Hypothalamus (tissue), 51 donors: ENCODE results near the gene ZMYND11.

Experiments used
- DNase-seq, 51 donors: peaks; one replicate each; lab custom pipeline; 2025; lab: John Stamatoyannopoulos, UW

ZMYND11 gene

GRCh38 chr10:135132-135600 is at the start of gene ZMYND11:
Gene ZMYND11 (plus strand): TSS chr10:135455. CDS start chr10:180013, 44,558 bp downstream.
- peak in 42 of 51 donors; percentile 19 to 76 (median 55) for DNase-seq

GRCh38 chr10:86031-86430 is 49.2 kb upstream of the ZMYND11 start:
- no peak for DNase-seq

- no peak for DNase-seq
Observed at GRCh38 chr10:87177-88080, 47.8 kb upstream of the ZMYND11 start.

- DNase-seq = no peak
Observed at GRCh38 chr10:88253-88652, 47.0 kb upstream of the ZMYND11 start.

- no peak for DNase-seq
Observed at GRCh38 chr10:89248-89647, 46.0 kb upstream of the ZMYND11 start.

- DNase-seq = no peak
Observed at GRCh38 chr10:90161-90560, 45.1 kb upstream of the ZMYND11 start.

GRCh38 chr10:91313-91712 is 43.9 kb upstream of the ZMYND11 start:
- DNase-seq = no peak

GRCh38 chr10:92153-92552 is 43.1 kb upstream of the ZMYND11 start:
- DNase-seq = no peak

GRCh38 chr10:92846-93245 is 42.4 kb upstream of the ZMYND11 start:
- DNase-seq = no peak

- no peak for DNase-seq
Observed at GRCh38 chr10:94613-95012, 40.6 kb upstream of the ZMYND11 start.

- no peak for DNase-seq
Observed at GRCh38 chr10:95356-96115, 39.7 kb upstream of the ZMYND11 start.

GRCh38 chr10:96466-96865 is 38.8 kb upstream of the ZMYND11 start:
- no peak for DNase-seq

GRCh38 chr10:104416-104815 is 30.8 kb upstream of the ZMYND11 start:
- no peak for DNase-seq

GRCh38 chr10:104862-105565 is 30.2 kb upstream of the ZMYND11 start:
- DNase-seq = no peak

- no peak for DNase-seq
Observed at GRCh38 chr10:105806-106205, 29.4 kb upstream of the ZMYND11 start.

- DNase-seq = no peak
Observed at GRCh38 chr10:106740-107139, 28.5 kb upstream of the ZMYND11 start.

- DNase-seq = no peak
Observed at GRCh38 chr10:112246-112645, 23.0 kb upstream of the ZMYND11 start.

- DNase-seq = no peak
Observed at GRCh38 chr10:124874-125273, 10.4 kb upstream of the ZMYND11 start.

GRCh38 chr10:127612-128432 is 7.4 kb upstream of the ZMYND11 start:
- peak in 2 of 51 donors; percentile 4 for DNase-seq

- DNase-seq = peak in 1 of 51 donors; percentile 31
Observed at GRCh38 chr10:129810-130209, 5.4 kb upstream of the ZMYND11 start.
